ENCODE results near the gene MDH1B. TPM values are rescaled to one million over a fixed set of nuclear protein-coding genes. Genes with fewer than 3 reads are reported as not detected.

The MDH1B gene
- total RNA-seq, 1 donor from 2014 or later = 3.3 TPM

DNA sequence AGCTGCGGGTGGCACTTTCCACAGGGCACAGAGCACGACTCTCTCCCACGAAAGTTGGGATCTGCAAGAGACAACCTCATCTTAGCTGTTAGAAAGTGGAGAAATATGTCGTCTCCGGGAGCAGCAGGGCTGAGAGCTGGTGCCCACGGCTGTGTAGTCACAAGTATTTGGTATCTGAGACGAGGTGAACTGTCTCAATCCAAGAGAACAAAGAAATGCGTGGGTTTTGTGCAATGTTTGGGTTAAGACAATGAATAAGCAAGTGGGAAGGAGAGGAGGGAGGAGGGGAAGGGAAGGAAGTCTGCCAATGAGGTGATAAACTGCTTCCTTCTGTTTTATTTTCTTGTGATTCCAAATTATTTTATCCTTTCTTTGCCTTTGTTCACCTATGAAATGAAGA, 65.0 kb downstream of the MDH1B start:
- ATAC-seq (no peak), DNase-seq (no peak)
- Histone ChIP-seq H3K27me3 (ENCODE audit: low read depth) (no peaks in the 10 kb centered on the region), H3K4me3 (no peak overlapping the region), H3K27ac (no peak overlapping the region), H3K36me3 (no peaks in the 10 kb centered on the region), H3K9me3 (no peaks in the 10 kb centered on the region), H3K4me1 (no peaks in the 10 kb centered on the region)
- TF ChIP-seq, protein P1, sequence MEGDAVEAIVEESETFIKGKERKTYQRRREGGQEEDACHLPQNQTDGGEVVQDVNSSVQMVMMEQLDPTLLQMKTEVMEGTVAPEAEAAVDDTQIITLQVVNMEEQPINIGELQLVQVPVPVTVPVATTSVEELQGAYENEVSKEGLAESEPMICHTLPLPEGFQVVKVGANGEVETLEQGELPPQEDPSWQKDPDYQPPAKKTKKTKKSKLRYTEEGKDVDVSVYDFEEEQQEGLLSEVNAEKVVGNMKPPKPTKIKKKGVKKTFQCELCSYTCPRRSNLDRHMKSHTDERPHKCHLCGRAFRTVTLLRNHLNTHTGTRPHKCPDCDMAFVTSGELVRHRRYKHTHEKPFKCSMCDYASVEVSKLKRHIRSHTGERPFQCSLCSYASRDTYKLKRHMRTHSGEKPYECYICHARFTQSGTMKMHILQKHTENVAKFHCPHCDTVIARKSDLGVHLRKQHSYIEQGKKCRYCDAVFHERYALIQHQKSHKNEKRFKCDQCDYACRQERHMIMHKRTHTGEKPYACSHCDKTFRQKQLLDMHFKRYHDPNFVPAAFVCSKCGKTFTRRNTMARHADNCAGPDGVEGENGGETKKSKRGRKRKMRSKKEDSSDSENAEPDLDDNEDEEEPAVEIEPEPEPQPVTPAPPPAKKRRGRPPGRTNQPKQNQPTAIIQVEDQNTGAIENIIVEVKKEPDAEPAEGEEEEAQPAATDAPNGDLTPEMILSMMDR (IDR thresholded peaks at IDR 0.05) = no peak
- intact Hi-C loops (cut with DNase I) = no loop called here

DNA sequence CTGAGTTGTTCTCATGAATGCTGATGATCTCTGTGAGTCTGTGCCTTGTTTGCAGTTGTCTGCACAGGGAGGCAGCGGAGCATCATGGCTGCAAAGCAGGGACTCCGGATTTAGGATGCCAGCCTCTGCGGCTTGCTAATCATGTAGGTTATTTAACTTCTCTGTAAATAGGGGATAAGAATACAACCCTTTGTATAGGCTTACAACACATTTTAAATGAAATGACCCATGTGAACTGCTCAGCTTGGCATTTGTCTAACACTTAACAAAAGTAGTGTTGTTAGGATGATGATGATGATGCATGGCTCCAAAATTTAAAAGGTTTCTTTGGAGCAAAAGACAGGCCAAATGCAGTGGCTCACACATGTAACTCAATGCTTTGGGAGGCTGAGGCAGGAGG, 66.3 kb downstream of the MDH1B start:
- H3K27me3 ChIP-seq (ENCODE audit: low read depth) = no peaks in the 10 kb centered on the region
- H3K36me3 ChIP-seq = no peaks in the 10 kb centered on the region
- ATAC-seq (no peak), DNase-seq (no peak)
- intact Hi-C loops (cut with DNase I) = no loop called here
- TF ChIP-seq, protein P1 (IDR thresholded peaks at IDR 0.05) = no peak
- no peak overlapping the region for H3K27ac ChIP-seq
- H3K4me1 ChIP-seq = no peaks in the 10 kb centered on the region
- H3K9me3 ChIP-seq = no peaks in the 10 kb centered on the region
- no peak overlapping the region for H3K4me3 ChIP-seq

DNA sequence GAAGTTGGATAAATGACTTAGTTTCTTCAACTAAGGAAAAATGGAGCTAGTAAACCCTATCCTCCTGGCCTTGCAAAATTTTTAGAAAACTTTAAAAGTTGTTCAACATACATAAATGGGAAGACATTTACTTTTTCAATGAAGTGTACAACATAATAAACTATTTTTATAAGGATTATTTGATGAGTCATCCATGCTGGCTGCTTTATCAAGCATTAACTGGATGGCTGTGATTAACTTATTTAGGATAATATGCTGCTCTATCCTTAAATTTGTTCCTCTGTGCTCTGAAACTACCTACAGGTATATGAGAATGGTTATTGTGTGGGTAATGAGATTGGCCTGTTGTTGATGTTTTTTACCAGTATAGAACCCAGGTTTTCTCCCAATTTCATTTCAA, 68.2 kb downstream of the MDH1B start:
- DNase-seq = no peak
- no peaks in the 10 kb centered on the region for H3K4me1 ChIP-seq
- no peaks in the 10 kb centered on the region for H3K36me3 ChIP-seq
- H3K4me3 ChIP-seq = no peak overlapping the region
- intact Hi-C loops (cut with DNase I) = no loop called here
- H3K9me3 ChIP-seq = no peaks in the 10 kb centered on the region
- no peaks in the 10 kb centered on the region for H3K27me3 ChIP-seq (ENCODE audit: low read depth)
- TF ChIP-seq, protein P1 (IDR thresholded peaks at IDR 0.05) = no peak
- no peak for ATAC-seq
- H3K27ac ChIP-seq = no peak overlapping the region

DNA sequence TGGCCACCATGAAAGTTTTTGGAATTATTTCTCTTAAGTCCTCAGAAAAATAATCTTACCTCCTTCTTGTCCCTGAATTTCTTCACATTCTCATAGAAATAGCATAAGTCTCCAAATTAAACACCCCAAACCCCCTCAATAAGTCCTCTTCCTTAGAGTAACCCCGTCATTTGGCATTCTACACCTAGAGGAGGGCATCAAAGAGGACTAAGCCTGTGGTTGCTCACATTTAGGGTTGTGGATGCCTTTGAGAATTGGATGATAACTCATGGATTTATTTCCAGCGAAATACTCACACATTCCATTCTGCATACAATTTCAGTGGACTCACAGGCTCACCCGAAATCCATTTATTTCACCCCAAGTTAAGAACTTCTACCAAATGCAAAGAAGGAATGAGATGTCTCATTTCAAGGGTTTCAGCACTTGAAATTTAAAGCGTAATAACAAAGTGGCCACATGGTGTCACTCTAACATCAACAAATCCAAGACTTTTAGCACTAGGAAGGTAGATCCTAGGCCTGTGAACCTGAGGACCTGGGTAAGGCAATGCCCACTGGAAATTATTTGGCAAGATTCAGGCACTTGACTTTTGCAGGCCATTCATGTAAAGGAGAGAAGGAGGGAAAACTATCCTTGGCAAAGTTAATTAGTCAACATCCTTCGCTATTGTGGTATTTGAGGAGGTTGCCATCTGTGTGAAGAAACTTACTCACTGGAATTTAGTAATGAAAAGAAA, 71.6 kb downstream of the MDH1B start:
- TF ChIP-seq, protein P1 (IDR thresholded peaks at IDR 0.05) = peak; percentile 65
- Histone ChIP-seq H3K4me3 (no peak overlapping the region), H3K36me3 (no peaks in the 10 kb centered on the region), H3K9me3 (no peaks in the 10 kb centered on the region), H3K27me3 (ENCODE audit: low read depth) (no peaks in the 10 kb centered on the region), H3K27ac (no peak overlapping the region), H3K4me1 (no peaks in the 10 kb centered on the region)
- intact Hi-C loops (cut with DNase I) = no loop called here
- peak; percentile 88 to 90 for ATAC-seq
- DNase-seq = no peak

DNA sequence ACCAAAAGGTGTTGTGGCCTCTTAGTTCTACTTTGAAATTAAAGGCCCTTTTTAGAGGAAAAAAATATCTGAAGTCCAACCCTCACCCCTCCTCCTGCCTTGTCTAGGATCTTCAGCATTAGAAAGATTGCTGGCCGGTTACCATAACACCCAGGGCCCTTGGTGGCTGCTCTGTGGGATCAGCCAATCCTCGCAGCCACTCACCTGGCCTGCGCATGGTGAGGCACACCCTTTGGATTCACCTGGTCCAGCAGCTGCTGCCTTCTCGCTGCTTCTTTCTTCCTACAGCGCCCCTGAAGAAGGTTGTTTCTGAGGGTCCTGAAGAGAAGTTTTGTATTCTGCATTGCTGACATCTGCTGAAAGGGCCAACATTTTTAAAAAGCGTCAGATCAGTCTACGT, 72.2 kb downstream of the MDH1B start:
- Histone ChIP-seq H3K27ac (no peak overlapping the region), H3K36me3 (no peaks in the 10 kb centered on the region), H3K4me3 (no peak overlapping the region), H3K27me3 (ENCODE audit: low read depth) (no peaks in the 10 kb centered on the region), H3K9me3 (no peaks in the 10 kb centered on the region), H3K4me1 (no peaks in the 10 kb centered on the region)
- no peak for DNase-seq
- ATAC-seq = no peak
- intact Hi-C loops (cut with DNase I) = no loop called here
- TF ChIP-seq, protein P1 (IDR thresholded peaks at IDR 0.05) = no peak
